B cell (primary cell): ENCODE data around the gene MAP3K21.

Experiments
- CTCF ChIP-seq: fragments of 200-600 bp; IDR thresholded peaks from one replicate; pipeline ENCODE4 v1.8.0; 2022; ENCODE audit warnings: antibody characterized with exemption, mild to moderate bottlenecking
- EZH2 ChIP-seq: IDR thresholded peaks from 2 replicates; pipeline ENCODE4 v1.6.1; 2012; ENCODE audit warnings: borderline replicate concordance, low read depth, mild to moderate bottlenecking, moderate library complexity, low read length; ENCODE audit not compliant: insufficient read depth, poor library complexity, severe bottlenecking

- TF ChIP-seq CTCF (no peak), EZH2 (no peak)
Measured at GRCh38 chr1:233356705-233356987, 29.1 kb downstream of the MAP3K21 start.
